ENCODE measurements around the gene DAZAP1. TPM values are rescaled to one million over a fixed set of nuclear protein-coding genes. Genes with fewer than 3 reads are reported as not detected.

DAZAP1 gene
- total and polyA plus RNA-seq, 2 of the 4 experiments (the other 2 are of a cell fraction) = 22.0 to 62.8 TPM

DNA sequence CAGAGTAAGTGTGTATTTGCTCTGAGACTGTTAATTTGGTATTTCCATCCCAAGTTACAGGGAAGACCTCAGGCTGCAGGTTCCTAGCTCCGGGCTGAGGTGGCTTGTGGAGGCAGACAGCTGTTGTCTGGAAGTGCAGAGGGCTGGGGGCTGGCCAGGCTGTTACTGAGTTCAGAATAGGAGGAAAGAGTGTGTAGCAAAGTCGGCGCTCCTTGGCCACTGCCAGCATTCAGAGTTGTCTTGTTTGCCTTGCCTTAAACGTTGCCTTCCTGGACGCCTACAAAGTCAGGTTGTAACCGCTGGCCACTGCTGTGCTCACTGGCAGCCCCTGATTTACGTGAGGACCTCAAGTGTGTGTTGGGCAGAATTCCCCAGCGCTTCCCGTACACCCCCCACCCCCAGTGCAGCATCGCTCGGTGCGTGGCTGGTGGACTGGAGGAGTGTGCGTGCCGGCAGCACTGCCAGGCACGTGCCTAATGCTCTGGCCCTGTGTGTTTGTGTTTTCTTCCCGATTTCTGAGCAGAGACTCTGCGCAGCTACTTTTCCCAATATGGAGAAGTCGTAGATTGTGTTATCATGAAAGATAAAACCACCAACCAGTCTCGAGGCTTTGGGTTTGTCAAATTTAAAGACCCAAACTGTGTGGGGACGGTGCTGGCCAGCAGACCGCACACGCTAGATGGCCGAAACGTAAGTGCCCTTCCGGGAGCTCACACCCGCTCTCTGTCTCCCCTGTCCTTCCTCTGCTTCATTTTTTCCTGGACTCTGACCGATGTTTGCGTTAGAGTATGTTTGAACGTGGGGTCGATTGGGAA is 10.5 kb downstream of the DAZAP1 start:
- in situ Hi-C loops (cut with MboI; ENCODE audit: low sequenced_read_pairs) = no loop called here
- Histone ChIP-seq H3K4ac (ENCODE audit: low read depth, low read length) (no peak overlapping the region), H2AK5ac (ENCODE audit: low read depth, low read length) (no peak overlapping the region), H3K27me3 (ENCODE audit: control insufficient read depth, insufficient read depth, low read length) (no peaks in the 10 kb centered on the region), H3K14ac (replicated peaks; ENCODE audit: low read depth, low read length) (no peak overlapping the region), H3K27ac (ENCODE audit: insufficient read depth, low read length) (no peak overlapping the region), H2AFZ (replicated peaks; ENCODE audit: low read length, poor library complexity) (no peak overlapping the region), H3K18ac (ENCODE audit: low read depth, low read length) (no peak overlapping the region), H3K4me3 (ENCODE audit: insufficient read depth, low read depth, low read length) (no peak overlapping the region), H3K4me1 (ENCODE audit: control insufficient read depth, insufficient read depth, low read length) (peaks cover 19% of the 10 kb centered on the region), H3K23ac (ENCODE audit: low read depth, low read length) (no peak overlapping the region), H3K9me3 (ENCODE audit: control insufficient read depth, insufficient read depth, low read length) (no peaks in the 10 kb centered on the region), H4K5ac (ENCODE audit: low read depth, low read length) (no peak overlapping the region), H3K9ac (ENCODE audit: low read depth, low read length) (no peak overlapping the region), H4K8ac (ENCODE audit: low read depth in 2 of 2, low read length in 2 of 2) (no peak overlapping the region), H2AK9ac (replicated peaks; ENCODE audit: low read depth, low read length, poor library complexity) (no peak overlapping the region), H4K20me1 (ENCODE audit: insufficient read depth, low read length) (peaks cover 90% of the 10 kb centered on the region), H2BK120ac (ENCODE audit: low read depth, low read length) (no peak overlapping the region), H2BK20ac (ENCODE audit: low read depth, low read length) (no peak overlapping the region), H3K56ac (ENCODE audit: extremely low read depth, insufficient read depth, low read length) (no peak overlapping the region), H3K9me1 (ENCODE audit: insufficient read depth, low read length) (peaks cover 17% of the 10 kb centered on the region), H3K4me2 (ENCODE audit: low read depth, low read length) (no peak overlapping the region), H3K79me1 (ENCODE audit: low read depth in 1 of 2, low read length in 2 of 2) (peaks cover 3 to 68% of the 10 kb centered on the region in 2 experiments; a peak in 3 of 4 replicates), H3K36me3 (ENCODE audit: control insufficient read depth, insufficient read depth, low read length) (peaks cover 50% of the 10 kb centered on the region), H2BK5ac (ENCODE audit: low read depth, low read length, poor library complexity, severe bottlenecking) (no peak overlapping the region), H2BK15ac (ENCODE audit: low read depth, low read length) (no peak overlapping the region), H4K91ac (ENCODE audit: insufficient read depth, low read depth, low read length) (no peak overlapping the region)
- CTCF ChIA-PET = no interaction called here
- POLR2A ChIA-PET (ENCODE audit: unreplicated experiment) = no interaction called here
- dilution Hi-C loops (cut with HindIII; ENCODE audit: low sequenced_read_pairs, unreplicated experiment) = no loop called here
- DNase-seq (no peak), ATAC-seq (ENCODE audit: low read depth) (no peak)
- intact Hi-C loops (cut with micrococcal nuclease) = no loop called here
- BruUV-seq (replicated peaks) = no TSS peak
- TF ChIP-seq CEBPB (IDR thresholded peaks at IDR 0.05; ENCODE audit: low read depth, low read length) (no peak), USF2 (IDR thresholded peaks at IDR 0.05; ENCODE audit: low read depth, low read length) (no peak), BHLHE40 (IDR thresholded peaks at IDR 0.05; ENCODE audit: low read depth, low read length) (no peak), CHD1 (IDR thresholded peaks at IDR 0.05; ENCODE audit: low read depth, low read length) (no peak), SMC3 (IDR thresholded peaks at IDR 0.05; ENCODE audit: low read depth, low read length) (no peak), RFX5 (IDR thresholded peaks at IDR 0.05; ENCODE audit: low read depth, low read length) (no peak), FOS (IDR thresholded peaks at IDR 0.05; ENCODE audit: low read depth, low read length) (no peak), POLR2A (IDR thresholded peaks at IDR 0.05; ENCODE audit: low read depth, low read length) (no peak)
- TF ChIP-seq, protein P1, sequence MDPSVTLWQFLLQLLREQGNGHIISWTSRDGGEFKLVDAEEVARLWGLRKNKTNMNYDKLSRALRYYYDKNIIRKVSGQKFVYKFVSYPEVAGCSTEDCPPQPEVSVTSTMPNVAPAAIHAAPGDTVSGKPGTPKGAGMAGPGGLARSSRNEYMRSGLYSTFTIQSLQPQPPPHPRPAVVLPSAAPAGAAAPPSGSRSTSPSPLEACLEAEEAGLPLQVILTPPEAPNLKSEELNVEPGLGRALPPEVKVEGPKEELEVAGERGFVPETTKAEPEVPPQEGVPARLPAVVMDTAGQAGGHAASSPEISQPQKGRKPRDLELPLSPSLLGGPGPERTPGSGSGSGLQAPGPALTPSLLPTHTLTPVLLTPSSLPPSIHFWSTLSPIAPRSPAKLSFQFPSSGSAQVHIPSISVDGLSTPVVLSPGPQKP (IDR thresholded peaks at IDR 0.05; ENCODE audit: borderline replicate concordance, low read depth, low read length) = no peak
- WGBS, 2 experiments (ENCODE audit: extremely low coverage in 2 of 2, insufficient read length in 1 of 2) = 90% methylated on average over 6 of the region's 30 CpGs; no CpG with 5 or more reads in 1 of the 2 experiments
